ENCODE measurements around the gene VEGFA.

GRCh38 chr6:43803783-43804549, 34.0 kb downstream of the VEGFA start:
- TF ChIP-seq POLR2A (IDR thresholded peaks at IDR 0.05) (no peak), CTCF (IDR thresholded peaks at IDR 0.05) (no peak)
